NCI-H510A treated with DMSO at 0.1 percent for 48 hours (cell line): Measurements from ENCODE around the gene ATP11C.
"Not testable (repeated sequence)": the region's sequence is repeated elsewhere in the genome, so short reads cannot be mapped to it uniquely, and the experiment has no call there.

Experiments
- DNase-seq: peaks from one replicate; lab custom pipeline; 2025; lab: John Stamatoyannopoulos, UW

ATP11C gene

GRCh38 chrX:139932901-139933796 lies at the start of gene ATP11C:
TSS of gene ATP11C (minus strand) at chrX:139933053. CDS start at chrX:139932042, 1,011 bp downstream.
- DNase-seq: peak; percentile 55

- no peak for DNase-seq
Observed at GRCh38 chrX:139974471-139974870, 41.6 kb upstream of the ATP11C start.

GRCh38 chrX:139972629-139973624 lies 40.1 kb upstream of the ATP11C start:
- DNase-seq: no peak

GRCh38 chrX:139972113-139972512 lies 39.3 kb upstream of the ATP11C start:
- DNase-seq: no peak

GRCh38 chrX:139971394-139971749 lies 38.5 kb upstream of the ATP11C start:
- DNase-seq: no peak

- no peak for DNase-seq
Observed at GRCh38 chrX:139969286-139969685, 36.4 kb upstream of the ATP11C start.

GRCh38 chrX:139967750-139968149 lies 34.9 kb upstream of the ATP11C start:
- no peak for DNase-seq

GRCh38 chrX:139967300-139967699 lies 34.4 kb upstream of the ATP11C start:
- DNase-seq: no peak

- DNase-seq: not testable (repeated sequence)
Observed at GRCh38 chrX:139966159-139966558, 33.3 kb upstream of the ATP11C start.

- no peak for DNase-seq
Observed at GRCh38 chrX:139965421-139965820, 32.6 kb upstream of the ATP11C start, which contains the start of gene CXorf66. TSS of gene CXorf66 (minus strand) at chrX:139965521. CDS start at chrX:139965496, 25 bp downstream.

GRCh38 chrX:139961091-139961490 lies 28.2 kb upstream of the ATP11C start:
- DNase-seq: not testable (repeated sequence)

GRCh38 chrX:139949703-139950102 lies 16.9 kb upstream of the ATP11C start:
- DNase-seq: no peak

- no peak for DNase-seq
Observed at GRCh38 chrX:139945075-139945474, 12.2 kb upstream of the ATP11C start.

GRCh38 chrX:139936259-139936658 lies 3.4 kb upstream of the ATP11C start:
- no peak for DNase-seq

- DNase-seq: no peak
Observed at GRCh38 chrX:139933904-139934303, 1.1 kb upstream of the ATP11C start.

GRCh38 chrX:139932073-139932900 lies 566 bp downstream of the ATP11C start:
- DNase-seq: no peak

GRCh38 chrX:139931646-139932072 lies 1.2 kb downstream of the ATP11C start:
- no peak for DNase-seq

- peak; percentile 14 for DNase-seq
Observed at GRCh38 chrX:139930916-139931645, 1.8 kb downstream of the ATP11C start.

- no peak for DNase-seq
Observed at GRCh38 chrX:139930401-139930800, 2.5 kb downstream of the ATP11C start.

GRCh38 chrX:139929876-139930275 lies 3.0 kb downstream of the ATP11C start:
- DNase-seq: no peak

GRCh38 chrX:139924696-139925095 lies 8.2 kb downstream of the ATP11C start:
- DNase-seq: no peak
